SHP77 treated with DMSO at 0.1 percent for 48 hours (cell line): ENCODE measurements around the gene QRSL1.
"Not testable (repeated sequence)": the region's sequence is repeated elsewhere in the genome, so short reads cannot be mapped to it uniquely, and the experiment has no call there.

ENCODE experiments used
- DNase-seq: peaks from one replicate; lab custom pipeline; 2025; lab: John Stamatoyannopoulos, UW

The QRSL1 gene

GRCh38 chr6:106629103-106629858, at the start of gene QRSL1, which contains the start of gene RTN4IP1:
QRSL1 (plus strand) TSS chr6:106629578; CDS start chr6:106629682, 104 bp downstream.
RTN4IP1 (minus strand) TSS chr6:106629498; CDS start chr6:106629021, 477 bp downstream.
- DNase-seq: peak; percentile 90

- no peak for DNase-seq
Measured at GRCh38 chr6:106581468-106581867, 47.9 kb upstream of the QRSL1 start.

DNA sequence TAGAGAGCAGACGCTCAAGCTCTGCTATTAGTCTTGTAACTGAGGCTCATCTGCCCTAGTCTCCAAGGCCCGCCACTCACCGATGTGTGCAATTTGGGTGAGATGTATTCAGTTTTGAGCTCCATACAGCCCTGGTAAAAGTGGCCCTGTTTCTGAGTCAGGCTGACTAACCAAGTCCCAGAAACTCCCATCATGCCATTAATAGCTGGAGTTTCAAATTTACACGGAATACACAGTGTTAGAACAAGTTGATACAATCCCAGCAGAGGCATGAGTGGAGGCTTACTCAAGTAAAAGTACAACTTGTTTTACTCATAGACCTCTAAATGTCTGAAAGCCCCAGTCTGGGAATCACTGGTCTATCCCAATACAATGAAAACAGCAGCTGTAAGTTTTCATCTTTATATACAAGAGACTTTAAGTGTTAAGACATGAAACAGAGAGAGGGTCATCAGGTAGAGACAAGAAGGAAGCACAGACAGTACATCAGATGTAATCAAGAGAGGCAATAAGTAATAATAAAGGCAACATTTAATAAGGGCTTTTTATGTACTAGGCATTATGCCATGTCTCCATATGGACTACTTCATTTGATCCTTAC, 42.5 kb upstream of the QRSL1 start:
- DNase-seq: no peak

DNA sequence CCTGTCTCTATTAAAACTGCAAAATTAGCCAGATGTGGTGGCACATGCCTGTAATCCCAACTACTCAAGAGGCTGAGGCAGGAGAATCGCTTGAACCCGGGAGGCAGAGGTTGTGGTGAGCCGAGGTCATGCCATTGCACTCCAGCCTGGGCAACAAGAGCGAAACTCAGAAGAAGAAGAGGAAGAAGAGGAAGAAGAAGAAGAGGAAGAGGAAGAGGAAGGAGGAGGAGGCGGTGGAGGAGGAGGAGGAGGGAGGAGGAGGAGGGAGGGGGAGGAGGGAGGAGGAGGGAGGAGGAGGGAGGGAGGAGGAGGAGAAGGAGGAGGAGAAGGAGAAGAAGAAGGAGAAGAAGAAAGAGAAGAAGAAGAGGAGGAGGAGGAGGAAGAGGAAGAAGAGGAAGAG, 40.4 kb upstream of the QRSL1 start:
- DNase-seq: not testable (repeated sequence)

DNA sequence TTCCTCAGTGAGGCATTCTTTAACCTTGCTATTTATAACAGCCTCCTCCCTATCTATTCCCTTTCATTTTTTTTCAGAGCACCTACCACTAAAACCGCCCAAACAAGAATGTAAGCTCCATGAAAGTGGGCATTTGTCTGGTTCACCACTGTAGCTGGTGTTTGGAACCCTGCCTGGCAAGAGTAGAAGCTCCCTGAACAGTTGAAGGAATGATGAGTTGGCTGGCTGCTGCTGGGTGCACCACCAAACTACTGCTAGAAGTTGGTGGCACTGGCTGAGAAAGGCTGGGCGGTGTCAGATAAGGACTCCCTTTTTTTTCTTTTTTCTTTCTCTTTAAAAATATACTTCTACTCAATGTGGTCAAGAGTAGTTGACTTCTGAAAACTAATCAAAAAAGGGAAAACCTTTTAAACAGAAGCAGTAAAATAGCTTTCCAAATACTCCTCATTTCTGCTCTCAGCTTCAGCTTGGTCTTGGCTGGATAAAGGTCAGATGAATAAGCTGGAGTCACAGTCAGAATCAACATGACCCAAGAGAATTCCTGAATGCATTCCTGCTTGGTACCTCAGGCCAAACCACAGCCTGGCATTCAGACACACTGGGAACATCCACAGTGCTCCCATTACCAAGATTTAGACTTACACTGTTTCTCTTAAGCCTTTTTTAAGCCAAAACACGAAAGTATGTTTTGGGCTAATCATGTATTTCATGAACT, 38.1 kb upstream of the QRSL1 start:
- no peak for DNase-seq

GRCh38 chr6:106599440-106599839, 29.9 kb upstream of the QRSL1 start:
- no peak for DNase-seq

DNA sequence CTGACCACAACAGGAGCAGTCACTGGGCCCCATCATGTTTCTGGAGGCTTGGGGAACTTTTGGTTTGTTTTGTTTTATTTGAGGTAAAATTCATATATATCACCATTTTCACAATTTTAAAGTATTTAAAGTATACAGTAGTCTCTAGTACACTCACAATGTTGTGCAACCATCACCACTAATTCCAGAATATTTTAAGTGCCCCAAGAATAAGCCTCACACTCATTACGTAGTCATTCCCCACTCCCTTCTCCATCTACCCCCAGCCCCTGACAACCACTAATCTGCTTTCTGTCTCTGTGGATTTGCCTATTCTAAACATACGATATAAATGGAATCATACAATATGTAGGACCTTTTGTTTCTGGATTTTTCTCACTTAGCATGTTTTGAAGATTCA, 29.0 kb upstream of the QRSL1 start:
- DNase-seq: no peak

DNA sequence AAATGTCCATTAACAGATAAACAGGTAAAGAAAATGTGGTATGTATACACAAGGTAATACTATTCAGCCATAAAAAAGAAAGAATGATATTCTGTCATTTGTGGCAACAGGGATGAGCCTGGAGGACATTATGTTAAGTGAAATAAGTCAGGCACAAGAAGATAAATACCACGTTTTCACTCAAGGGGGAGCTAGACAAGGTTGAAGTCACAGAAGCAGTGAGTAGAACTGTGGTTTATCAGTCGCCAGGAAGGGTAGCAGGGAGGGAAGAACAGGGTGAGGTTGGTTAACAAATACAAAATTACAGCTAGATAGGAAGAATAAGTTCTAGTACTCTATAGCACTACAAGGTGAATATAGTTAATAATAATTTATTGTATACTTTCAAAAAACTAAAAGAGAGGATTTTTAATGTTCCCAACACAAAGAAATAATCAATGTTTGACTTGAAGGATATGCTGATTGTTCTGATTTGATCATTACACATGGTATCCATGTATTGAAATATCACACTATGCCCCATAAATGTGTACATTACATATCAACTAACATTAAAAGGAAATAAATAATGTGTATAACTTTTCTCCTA, 21.2 kb upstream of the QRSL1 start:
- peak; percentile 53 for DNase-seq

- DNase-seq: peak; percentile 6
Measured at GRCh38 chr6:106609699-106610098, 19.7 kb upstream of the QRSL1 start.

DNA sequence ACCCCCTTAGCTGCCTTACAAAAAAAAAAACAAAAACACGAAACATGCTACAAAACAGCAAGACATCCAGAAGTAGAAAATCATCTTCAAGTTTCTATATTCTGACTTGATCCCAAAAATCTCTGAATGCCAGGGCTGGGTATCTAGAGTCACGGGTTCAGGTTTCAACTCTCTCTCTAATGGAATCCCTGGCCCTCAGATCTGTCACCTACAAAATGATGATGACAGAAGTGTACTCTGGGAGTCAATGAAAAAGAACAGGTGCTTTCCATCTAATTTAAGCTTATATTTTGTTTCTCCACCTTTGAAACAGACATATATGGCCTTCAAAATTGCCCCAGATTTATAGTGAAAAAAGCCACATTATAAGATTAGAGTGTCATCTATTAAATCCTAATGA, 18.3 kb upstream of the QRSL1 start:
- DNase-seq: no peak

- no peak for DNase-seq
Measured at GRCh38 chr6:106612671-106613416, 16.5 kb upstream of the QRSL1 start.

GRCh38 chr6:106613590-106613989, 15.8 kb upstream of the QRSL1 start:
- DNase-seq: no peak

GRCh38 chr6:106614166-106614565, 15.2 kb upstream of the QRSL1 start:
- no peak for DNase-seq

GRCh38 chr6:106614592-106615257, 14.7 kb upstream of the QRSL1 start:
- no peak for DNase-seq

DNA sequence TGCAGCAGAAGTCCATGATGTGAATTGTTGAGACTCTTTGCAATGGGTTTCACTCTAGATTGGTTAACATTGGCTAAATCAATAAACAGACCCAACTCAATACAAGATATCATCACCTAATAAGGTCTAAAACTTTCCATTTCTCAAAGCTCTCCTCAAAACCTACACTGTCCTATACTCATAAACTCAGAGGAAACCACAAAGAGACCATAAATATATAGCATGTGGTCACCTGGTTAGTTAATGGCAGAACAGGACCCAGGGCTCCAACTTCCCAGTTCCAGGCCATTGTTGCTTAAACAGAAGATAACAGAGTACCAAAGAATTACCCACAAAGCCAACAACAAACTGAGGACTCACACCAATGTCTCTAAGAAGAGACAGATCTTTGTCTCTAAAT, 12.1 kb upstream of the QRSL1 start:
- DNase-seq: no peak

DNA sequence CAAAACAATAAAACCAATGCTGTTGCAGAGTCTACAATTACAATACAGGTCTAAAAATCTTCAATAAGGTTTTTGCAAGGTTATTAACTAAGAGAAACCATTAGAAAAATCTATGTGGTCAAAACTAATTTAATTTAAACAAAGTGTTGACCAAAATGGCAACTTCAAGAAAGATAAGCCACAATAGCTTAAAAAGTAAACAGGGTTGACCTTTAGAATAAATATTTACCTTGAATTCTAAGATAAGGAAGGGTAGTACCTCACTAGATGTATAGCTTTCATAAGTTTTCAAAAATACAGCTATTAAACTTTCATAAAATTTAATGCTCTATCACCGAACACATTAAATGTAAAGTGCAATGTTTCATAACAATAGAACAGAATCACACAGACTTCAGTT, 11.5 kb upstream of the QRSL1 start:
- DNase-seq: no peak

DNA sequence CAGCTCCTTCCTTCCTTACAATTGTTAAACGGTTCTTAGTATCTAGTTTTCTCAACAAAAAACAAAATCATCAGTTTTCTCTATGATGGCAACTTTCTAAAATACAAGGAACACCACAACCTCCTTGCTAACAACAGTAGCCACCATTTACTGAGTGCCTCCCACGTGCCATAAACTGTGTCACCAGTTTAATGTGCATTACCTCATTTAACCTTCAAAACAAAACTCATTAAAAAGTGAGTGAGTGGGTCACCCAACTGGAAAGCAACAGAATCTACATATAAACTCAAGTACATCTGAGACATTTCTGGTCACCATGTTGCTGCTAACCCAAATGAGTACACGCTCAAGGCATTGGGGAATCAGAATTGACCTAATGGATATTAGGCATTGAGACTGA, 11.1 kb upstream of the QRSL1 start:
- no peak for DNase-seq

GRCh38 chr6:106619223-106619622, 10.2 kb upstream of the QRSL1 start:
- no peak for DNase-seq

DNA sequence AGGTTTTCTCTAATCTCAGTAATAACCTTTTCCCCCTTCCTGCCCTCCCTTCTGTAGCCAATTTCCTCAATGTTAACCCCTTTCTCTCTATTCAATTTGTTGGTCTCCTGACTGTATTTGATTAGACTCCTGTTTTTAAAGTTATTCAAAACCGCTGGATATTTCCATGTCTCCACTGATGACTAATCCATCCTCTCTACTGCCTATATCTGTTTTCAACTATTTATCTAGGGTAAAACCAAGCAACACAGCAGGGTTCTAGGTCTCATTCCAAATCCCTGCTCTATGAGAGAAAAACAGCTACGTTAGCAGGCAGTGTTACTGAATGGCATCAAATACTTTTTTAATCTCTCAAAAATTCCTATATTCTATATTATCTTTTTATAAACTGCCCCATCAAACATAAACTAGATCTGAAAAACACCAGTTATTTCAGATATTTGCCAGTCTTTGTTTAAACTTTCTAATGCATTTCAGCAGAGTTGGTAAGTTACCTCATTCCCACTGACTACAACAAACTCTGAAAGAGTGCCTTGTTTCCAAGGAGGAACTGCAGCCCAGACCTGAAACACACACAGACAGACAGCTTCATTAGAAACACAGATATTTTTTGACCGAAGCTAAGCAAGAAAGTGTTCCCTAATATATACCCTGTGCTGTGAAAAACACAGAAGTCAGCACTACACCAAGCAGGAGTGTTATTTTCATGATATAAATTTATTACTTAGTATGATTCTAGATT, 8.3 kb upstream of the QRSL1 start:
- DNase-seq: no peak

DNA sequence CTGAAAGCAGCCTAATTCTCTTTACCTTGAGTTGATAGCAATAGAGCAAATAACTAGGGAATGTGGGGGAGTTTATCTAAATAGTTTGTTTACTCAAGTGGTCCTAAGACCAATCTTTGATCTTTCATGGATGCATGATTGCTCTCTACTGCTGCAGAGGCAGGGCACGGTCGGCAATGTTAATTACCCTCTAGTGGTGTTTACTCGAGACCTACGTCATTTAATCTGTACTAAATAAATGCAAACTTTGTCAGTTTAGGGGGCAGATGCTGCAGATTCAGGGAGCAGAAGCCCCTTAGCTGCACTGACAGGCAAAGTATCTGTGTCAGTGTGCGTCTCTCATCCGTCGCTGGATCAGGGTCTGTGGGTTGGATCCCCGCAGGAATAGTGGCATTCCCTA, 7.0 kb upstream of the QRSL1 start:
- DNase-seq: no peak

DNA sequence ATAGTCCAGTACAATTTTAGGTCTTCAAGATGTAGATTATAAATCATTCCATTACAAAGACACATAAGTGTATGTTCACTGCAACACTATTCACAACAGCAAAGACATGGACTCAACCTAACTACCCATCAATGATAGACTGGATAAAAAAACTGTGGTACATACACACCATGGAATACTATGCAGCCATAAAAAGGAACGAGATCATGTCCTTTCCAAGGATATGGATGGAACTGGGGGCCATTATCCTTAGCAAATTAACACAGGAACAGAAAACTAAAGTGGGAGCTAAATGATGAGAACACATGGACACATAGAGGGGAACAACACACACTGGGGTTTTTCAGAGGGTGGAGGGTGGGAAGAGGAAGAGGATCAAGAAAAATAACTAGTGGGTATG, 6.3 kb upstream of the QRSL1 start:
- no peak for DNase-seq
